Measurements from ENCODE around the gene CNTNAP2.

DNA sequence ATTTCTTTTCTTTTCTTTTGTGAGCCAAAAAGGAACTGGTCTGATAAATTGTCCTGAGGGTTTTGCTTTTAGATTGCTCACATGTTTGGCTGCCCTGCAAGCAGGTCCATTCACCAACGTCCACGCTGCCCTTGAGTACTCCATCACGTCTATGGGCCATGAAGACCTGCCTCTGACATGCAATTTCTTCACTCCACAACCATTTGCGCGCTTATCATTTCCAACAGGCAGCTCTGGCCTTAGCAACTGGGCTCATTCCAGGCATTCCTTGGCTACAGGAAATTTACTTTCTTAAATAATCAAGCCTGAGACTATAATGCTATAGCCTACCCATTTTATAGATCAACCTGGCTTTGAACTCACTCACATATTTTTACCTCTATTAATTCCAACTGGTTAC lies 2065.7 kb downstream of the CNTNAP2 start:
- TF ChIP-seq ZBTB8A (IDR thresholded peaks at IDR 0.05; ENCODE audit: partially characterized antibody) (no peak), JUN (IDR thresholded peaks at IDR 0.05; ENCODE audit: borderline replicate concordance, low read depth, low read length) (no peak), JUN (CRISPR knock-in tag; IDR thresholded peaks at IDR 0.05; ENCODE audit: borderline replicate concordance) (no peak), ATF7 (IDR thresholded peaks at IDR 0.05) (no peak)
- TF ChIP-seq, protein P1, sequence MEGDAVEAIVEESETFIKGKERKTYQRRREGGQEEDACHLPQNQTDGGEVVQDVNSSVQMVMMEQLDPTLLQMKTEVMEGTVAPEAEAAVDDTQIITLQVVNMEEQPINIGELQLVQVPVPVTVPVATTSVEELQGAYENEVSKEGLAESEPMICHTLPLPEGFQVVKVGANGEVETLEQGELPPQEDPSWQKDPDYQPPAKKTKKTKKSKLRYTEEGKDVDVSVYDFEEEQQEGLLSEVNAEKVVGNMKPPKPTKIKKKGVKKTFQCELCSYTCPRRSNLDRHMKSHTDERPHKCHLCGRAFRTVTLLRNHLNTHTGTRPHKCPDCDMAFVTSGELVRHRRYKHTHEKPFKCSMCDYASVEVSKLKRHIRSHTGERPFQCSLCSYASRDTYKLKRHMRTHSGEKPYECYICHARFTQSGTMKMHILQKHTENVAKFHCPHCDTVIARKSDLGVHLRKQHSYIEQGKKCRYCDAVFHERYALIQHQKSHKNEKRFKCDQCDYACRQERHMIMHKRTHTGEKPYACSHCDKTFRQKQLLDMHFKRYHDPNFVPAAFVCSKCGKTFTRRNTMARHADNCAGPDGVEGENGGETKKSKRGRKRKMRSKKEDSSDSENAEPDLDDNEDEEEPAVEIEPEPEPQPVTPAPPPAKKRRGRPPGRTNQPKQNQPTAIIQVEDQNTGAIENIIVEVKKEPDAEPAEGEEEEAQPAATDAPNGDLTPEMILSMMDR (IDR thresholded peaks at IDR 0.05 in 2 of 3, conservative IDR thresholded peaks at IDR 0.05 in 1 of 3; ENCODE audit: insufficient read depth in 2 of 3, low read depth in 1 of 3, low read length in 3 of 3), result no peak
